Measurements from ENCODE around the gene TUBA8. TPM values are rescaled to one million over a fixed set of nuclear protein-coding genes. Genes with fewer than 3 reads are reported as not detected.
"Not testable (repeated sequence)": the region's sequence is repeated elsewhere in the genome, so short reads cannot be mapped to it uniquely, and the experiment has no call there.

The TUBA8 gene
- total and polyA plus RNA-seq, 2 experiments from 2014 or later: 1.1 to 1.4 TPM

DNA sequence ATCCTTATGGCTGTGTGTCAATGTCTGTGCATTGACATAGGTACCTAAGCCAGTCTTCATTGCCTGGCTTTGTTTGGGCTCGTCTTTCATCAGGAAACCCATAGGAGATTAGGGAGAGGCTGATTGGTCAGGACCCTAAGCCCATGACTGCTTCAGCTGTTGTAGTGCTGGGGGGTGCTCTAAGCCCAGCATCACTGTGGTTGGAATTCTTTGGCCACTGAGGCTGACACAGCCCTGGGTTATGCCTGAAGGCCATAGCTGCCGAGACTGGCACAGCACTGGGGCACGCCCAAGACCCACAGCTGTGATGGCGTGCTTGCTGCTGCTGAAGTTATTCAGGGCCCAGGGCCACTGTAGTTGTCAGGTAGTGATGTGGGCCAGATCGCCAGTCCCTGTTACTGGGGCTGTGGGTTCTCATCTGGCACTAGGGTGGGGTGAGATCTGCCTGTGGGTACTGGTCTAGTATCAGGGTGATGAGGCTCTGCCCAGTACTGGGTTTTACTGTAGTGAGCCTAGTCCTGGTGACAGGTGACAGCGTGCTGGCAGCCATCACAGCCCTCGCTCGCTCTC, 44.3 kb downstream of the TUBA8 start:
- no peak overlapping the region for H3K4me3 ChIP-seq
- TF ChIP-seq, protein P1, sequence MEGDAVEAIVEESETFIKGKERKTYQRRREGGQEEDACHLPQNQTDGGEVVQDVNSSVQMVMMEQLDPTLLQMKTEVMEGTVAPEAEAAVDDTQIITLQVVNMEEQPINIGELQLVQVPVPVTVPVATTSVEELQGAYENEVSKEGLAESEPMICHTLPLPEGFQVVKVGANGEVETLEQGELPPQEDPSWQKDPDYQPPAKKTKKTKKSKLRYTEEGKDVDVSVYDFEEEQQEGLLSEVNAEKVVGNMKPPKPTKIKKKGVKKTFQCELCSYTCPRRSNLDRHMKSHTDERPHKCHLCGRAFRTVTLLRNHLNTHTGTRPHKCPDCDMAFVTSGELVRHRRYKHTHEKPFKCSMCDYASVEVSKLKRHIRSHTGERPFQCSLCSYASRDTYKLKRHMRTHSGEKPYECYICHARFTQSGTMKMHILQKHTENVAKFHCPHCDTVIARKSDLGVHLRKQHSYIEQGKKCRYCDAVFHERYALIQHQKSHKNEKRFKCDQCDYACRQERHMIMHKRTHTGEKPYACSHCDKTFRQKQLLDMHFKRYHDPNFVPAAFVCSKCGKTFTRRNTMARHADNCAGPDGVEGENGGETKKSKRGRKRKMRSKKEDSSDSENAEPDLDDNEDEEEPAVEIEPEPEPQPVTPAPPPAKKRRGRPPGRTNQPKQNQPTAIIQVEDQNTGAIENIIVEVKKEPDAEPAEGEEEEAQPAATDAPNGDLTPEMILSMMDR (IDR thresholded peaks at IDR 0.05; ENCODE audit: low read depth, low read length): no peak
- H3K4me1 ChIP-seq (ENCODE audit: low read depth): no peaks in the 10 kb centered on the region
- H3K27ac ChIP-seq: no peak overlapping the region
- no peaks in the 10 kb centered on the region for H3K9me3 ChIP-seq (ENCODE audit: low read depth)
- peaks cover 15% of the 10 kb centered on the region for H3K27me3 ChIP-seq
- no peaks in the 10 kb centered on the region for H3K36me3 ChIP-seq
- DNase-seq (ENCODE audit: low read depth in 1 of 2, low spot score in 1 of 2): no peak

DNA sequence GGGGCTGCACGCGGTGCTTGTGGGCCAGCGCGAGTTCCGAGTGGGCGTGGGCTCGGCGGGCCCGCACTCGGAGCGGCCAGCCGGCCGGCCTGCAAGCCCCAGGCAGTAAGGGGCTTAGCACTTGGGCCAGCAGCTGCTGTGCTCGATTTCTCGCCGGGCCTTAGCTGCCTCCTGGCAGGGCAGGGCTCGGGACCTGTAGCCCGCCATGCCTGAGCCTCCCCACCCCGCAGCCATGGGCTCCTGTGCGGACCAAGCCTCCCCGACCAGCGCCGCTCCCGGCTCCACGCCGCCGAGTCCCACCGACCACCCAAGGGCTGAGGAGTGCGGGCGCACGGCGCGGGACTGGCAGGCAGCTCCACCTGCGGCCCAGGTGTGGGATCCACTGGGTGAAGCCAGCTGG, 44.9 kb downstream of the TUBA8 start:
- H3K9me3 ChIP-seq (ENCODE audit: low read depth); H3K27me3 ChIP-seq; H3K4me3 ChIP-seq; H3K27ac ChIP-seq; DNase-seq (ENCODE audit: low read depth in 1 of 2, low spot score in 1 of 2); H3K36me3 ChIP-seq; H3K4me1 ChIP-seq (ENCODE audit: low read depth): not testable (repeated sequence)

DNA sequence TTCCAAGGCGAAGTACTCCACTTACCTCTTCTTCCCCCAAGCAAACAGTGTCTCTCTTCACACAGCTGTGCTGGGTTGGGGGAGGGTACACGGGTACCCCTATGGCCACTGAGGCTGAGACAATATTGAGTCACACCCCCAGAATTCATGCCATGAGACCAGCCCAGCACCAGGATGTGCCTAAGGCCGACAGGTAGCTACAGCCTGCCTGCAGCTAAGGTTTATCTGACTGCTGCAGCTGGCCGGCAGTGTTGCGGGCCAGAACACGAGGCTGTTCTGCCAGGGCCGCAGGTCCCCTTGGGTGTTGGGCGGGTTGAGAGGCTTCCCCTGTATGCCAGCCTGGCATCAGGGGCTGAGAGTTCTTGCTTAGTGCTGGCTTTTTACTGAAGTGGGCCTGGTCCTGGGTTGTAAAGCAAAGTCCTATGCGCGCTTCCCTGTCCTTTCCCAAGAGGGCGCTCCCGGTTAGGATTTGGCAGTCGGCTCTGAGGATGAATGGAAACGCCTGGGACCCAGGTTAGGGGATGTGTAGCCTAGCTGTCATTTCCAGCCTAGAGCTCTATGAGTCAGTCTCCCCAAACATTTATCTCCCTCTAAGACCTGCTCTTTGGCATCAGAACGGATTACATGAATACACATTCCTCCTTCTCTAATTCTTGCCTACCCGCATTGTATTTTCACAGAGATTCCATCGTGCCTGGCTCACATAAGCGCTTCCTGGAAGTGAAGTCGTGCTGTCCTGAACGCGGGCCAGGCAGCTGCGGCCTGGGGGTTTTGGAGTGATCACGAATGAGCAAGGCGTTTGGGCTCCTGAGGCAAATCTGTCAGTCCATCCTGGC, 46.5 kb downstream of the TUBA8 start:
- no peaks in the 10 kb centered on the region for H3K4me1 ChIP-seq (ENCODE audit: low read depth)
- no peaks in the 10 kb centered on the region for H3K9me3 ChIP-seq (ENCODE audit: low read depth)
- peak; percentile 85 to 86 for DNase-seq (ENCODE audit: low read depth in 1 of 2, low spot score in 1 of 2)
- no peak overlapping the region for H3K27ac ChIP-seq
- H3K27me3 ChIP-seq: no peaks in the 10 kb centered on the region
- no peak overlapping the region for H3K4me3 ChIP-seq
- no peaks in the 10 kb centered on the region for H3K36me3 ChIP-seq
- TF ChIP-seq, protein P1 (IDR thresholded peaks at IDR 0.05; ENCODE audit: low read depth, low read length): peak; percentile 93

DNA sequence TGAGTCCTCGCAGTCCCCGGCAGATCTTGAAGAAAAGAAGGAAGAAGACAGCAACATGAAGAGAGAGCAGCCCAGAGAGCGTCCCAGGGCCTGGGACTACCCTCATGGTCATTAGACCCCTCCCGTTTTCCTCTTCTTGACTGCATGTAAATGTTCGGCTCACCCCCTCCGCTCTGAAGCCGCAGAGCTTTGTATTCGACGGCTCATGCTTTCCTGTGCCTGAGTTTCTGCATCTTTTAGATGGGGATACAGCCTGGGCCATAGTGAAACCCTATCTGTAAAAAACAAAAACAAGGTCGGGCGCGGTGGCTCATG, 47.1 kb downstream of the TUBA8 start:
- no peaks in the 10 kb centered on the region for H3K36me3 ChIP-seq
- no peaks in the 10 kb centered on the region for H3K9me3 ChIP-seq (ENCODE audit: low read depth)
- DNase-seq (ENCODE audit: low read depth in 1 of 2, low spot score in 1 of 2): no peak
- no peak overlapping the region for H3K4me3 ChIP-seq
- TF ChIP-seq, protein P1 (IDR thresholded peaks at IDR 0.05; ENCODE audit: low read depth, low read length): no peak
- no peaks in the 10 kb centered on the region for H3K4me1 ChIP-seq (ENCODE audit: low read depth)
- no peaks in the 10 kb centered on the region for H3K27me3 ChIP-seq
- H3K27ac ChIP-seq: no peak overlapping the region

DNA sequence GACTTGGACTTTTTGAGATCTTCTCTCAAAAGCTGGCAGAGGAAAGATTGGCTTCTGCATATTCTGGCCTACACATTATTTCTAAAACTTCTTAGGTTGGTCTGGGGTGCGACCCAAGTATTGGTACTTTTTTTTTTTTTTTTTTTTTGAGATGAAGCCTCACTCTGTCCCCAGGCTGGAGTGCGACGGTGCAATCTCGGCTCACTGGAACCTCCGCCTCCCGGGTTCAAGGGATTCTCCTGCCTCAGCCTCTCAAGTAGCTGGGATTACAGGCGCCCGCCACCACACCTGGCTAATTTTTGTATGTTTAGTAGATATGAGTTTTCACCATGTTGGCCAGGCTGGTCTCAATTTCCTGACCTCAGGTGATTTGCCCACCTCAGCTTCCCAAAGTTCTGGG, 50.0 kb downstream of the TUBA8 start:
- H3K27me3 ChIP-seq; DNase-seq (ENCODE audit: low read depth in 1 of 2, low spot score in 1 of 2); H3K36me3 ChIP-seq; H3K27ac ChIP-seq; H3K9me3 ChIP-seq (ENCODE audit: low read depth); H3K4me1 ChIP-seq (ENCODE audit: low read depth); H3K4me3 ChIP-seq: not testable (repeated sequence)

DNA sequence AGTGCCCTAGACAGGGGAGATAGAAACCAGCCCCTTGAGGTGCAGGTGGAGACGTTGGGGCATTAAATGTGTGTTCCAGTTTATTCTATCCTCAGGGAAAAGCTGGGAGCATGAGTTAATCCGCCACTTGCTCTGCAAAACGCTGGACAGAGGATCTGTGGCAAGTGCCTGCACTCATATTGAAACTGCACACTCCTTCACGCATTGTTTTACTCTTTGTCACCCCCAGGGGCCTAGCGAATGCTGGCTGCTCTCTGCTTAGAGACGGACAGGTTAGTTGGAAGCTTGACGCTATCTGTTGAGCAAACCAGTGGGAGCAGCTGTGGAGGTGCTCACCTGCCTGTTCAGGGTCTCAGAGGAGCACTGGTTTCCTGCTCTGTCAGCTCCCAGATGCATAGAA, 53.2 kb downstream of the TUBA8 start:
- not testable (repeated sequence) for H3K9me3 ChIP-seq (ENCODE audit: low read depth); H3K4me3 ChIP-seq; H3K4me1 ChIP-seq (ENCODE audit: low read depth); H3K27me3 ChIP-seq; H3K36me3 ChIP-seq; H3K27ac ChIP-seq
- DNase-seq (ENCODE audit: low read depth in 1 of 2, low spot score in 1 of 2): peak in 1 of 2 donors; percentile 25

DNA sequence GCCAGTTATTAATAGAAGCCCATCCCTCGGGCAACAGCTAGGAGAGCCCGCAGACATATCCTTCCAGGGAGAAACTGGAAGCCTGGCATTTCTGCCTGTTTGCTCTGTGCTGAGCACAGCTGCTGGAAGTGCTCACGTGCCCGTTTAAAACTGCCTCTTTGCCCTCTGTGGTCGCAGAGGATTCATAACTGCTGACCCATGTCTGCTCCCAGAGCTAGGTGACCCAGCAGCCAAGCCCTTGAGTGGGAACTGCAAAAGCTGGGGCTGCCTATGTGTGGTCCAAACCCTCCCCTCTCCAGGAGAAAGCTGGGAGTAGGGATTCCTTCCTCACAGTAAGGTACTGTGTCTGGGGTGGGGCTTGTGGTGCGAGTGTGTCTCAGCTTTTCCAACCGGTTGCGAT, 54.0 kb downstream of the TUBA8 start:
- not testable (repeated sequence) for H3K27me3 ChIP-seq; H3K9me3 ChIP-seq (ENCODE audit: low read depth); H3K4me1 ChIP-seq (ENCODE audit: low read depth); DNase-seq (ENCODE audit: low read depth in 1 of 2, low spot score in 1 of 2); H3K27ac ChIP-seq; H3K4me3 ChIP-seq; H3K36me3 ChIP-seq

DNA sequence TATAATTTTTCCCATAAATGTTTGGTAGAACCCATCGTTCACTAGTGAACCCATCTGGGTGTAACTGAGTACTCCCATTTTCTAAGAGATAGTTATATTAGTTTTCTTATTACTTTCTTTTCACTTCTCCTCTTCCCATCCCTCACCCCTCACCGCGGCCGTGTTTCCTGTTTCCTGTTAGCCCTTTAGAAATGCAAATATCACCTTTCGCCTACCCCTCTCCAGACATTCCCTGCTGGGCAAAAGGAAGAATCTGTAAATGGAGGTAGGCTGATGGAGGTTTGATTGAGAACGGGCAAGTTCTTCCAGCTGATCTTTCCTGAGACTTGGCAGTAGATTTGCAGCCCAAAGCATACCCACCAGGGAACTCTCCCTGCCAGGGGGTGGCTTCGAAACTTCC, 54.7 kb downstream of the TUBA8 start:
- not testable (repeated sequence) for H3K36me3 ChIP-seq; H3K27me3 ChIP-seq; H3K9me3 ChIP-seq (ENCODE audit: low read depth); DNase-seq (ENCODE audit: low read depth in 1 of 2, low spot score in 1 of 2); H3K27ac ChIP-seq; H3K4me1 ChIP-seq (ENCODE audit: low read depth); H3K4me3 ChIP-seq

DNA sequence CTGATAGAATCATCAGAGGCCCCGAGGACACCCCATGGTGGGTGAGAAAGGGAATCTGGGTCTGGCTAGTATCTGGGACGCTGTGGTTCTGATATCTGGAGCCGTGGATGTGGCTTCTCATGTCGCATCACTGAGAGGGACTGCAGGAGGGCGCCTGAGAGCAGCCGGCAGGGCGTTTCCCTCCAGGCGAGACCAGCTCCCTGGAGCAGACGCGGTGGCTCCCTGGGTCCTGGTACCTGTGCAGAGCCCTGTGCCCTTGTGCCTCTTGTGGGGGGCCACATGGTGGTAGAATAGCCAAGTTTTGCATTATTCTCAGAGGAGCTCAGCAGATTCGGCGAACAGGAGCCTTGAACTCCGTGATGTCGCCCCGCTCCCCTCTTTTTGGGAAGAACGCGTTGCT, 59.7 kb downstream of the TUBA8 start:
- H3K36me3 ChIP-seq; DNase-seq (ENCODE audit: low read depth in 1 of 2, low spot score in 1 of 2); H3K4me3 ChIP-seq; H3K27me3 ChIP-seq; H3K4me1 ChIP-seq (ENCODE audit: low read depth); H3K27ac ChIP-seq; H3K9me3 ChIP-seq (ENCODE audit: low read depth): not testable (repeated sequence)

DNA sequence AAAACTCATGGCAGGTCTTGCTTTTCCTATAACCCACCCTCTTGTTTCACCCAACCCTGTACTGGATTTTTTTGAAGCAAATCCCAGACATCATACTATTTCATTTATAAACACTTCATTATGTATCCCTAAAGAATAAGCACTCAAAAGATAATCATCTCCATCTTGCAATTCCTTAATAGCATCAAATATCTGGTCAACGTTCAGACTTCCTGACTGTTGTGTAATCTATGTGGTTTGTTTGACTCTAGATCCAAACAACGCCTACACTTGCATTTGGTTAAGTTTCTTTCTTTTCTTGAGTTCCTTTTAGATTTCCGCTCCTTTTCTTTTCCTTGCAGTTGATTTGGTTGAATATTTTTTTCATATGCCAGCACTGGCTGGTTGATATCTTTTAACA, 61.6 kb downstream of the TUBA8 start:
- H3K9me3 ChIP-seq (ENCODE audit: low read depth): not testable (repeated sequence)

DNA sequence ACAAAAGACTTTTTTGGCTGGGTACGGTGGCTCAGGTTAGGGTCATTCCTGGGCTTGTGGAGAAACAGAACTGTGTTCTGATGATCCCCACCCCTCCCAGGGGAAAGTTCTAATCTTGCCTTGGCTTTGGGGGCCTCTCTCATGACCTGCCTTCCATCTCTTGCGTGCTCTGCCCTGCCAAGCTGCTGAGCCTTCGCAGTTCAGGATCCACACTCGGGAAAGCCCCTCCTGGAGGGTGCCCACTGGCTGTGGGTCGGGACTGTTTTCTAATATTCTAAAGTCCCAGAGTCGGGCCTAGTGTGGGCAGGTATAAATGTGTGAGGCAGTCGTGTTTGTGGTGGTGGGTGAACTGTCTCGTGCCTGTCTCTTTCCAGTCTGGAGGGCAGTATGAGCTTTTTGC, 62.2 kb downstream of the TUBA8 start:
- not testable (repeated sequence) for DNase-seq (ENCODE audit: low read depth in 1 of 2, low spot score in 1 of 2); H3K27ac ChIP-seq

More for the DNA sequence above, 61.6 kb downstream of the TUBA8 start:
- not testable (repeated sequence) for H3K36me3 ChIP-seq; H3K4me3 ChIP-seq; H3K27ac ChIP-seq; H3K4me1 ChIP-seq (ENCODE audit: low read depth); DNase-seq (ENCODE audit: low read depth in 1 of 2, low spot score in 1 of 2); H3K27me3 ChIP-seq

More for the DNA sequence above, 62.2 kb downstream of the TUBA8 start:
- not testable (repeated sequence) for H3K4me3 ChIP-seq; H3K4me1 ChIP-seq (ENCODE audit: low read depth); H3K36me3 ChIP-seq; H3K27me3 ChIP-seq; H3K9me3 ChIP-seq (ENCODE audit: low read depth)
